ENCODE results near the gene TMEM255B. TPM values are rescaled to one million over a fixed set of nuclear protein-coding genes. Genes with fewer than 3 reads are reported as not detected.

TMEM255B gene
- total RNA-seq, 1 donor from 2014 or later = 8.4 TPM

- H3K4me1 Mint-ChIP-seq (ENCODE audit: low read depth, unreplicated experiment) = peaks cover 10% of the 10 kb centered on the region
- no peak for FAIRE-seq
Measured at GRCh38 chr13:113781571-113781970, 22.5 kb downstream of the TMEM255B start.

GRCh38 chr13:113782472-113782871, 23.4 kb downstream of the TMEM255B start:
- Histone ChIP-seq H3K4me1 (ENCODE audit: insufficient read depth, low read length) (peaks cover 12% of the 10 kb centered on the region), H3K9me3 (ENCODE audit: insufficient read depth, low read depth, low read length) (peaks cover 3% of the 10 kb centered on the region), H3K4me2 (ENCODE audit: low read length) (no peak overlapping the region), H3K9ac (ENCODE audit: low read length) (no peak overlapping the region), H3K4me3 (ENCODE audit: insufficient read depth, low read depth, low read length) (no peak overlapping the region), H4K20me1 (ENCODE audit: insufficient read depth, low read length) (no peaks in the 10 kb centered on the region), H3K36me3 (ENCODE audit: insufficient read depth, low read length) (no peaks in the 10 kb centered on the region), H3K27me3 (ENCODE audit: insufficient read depth, low read length) (peaks cover 24% of the 10 kb centered on the region), H3K27ac (ENCODE audit: low read depth, low read length) (no peak overlapping the region), H2AFZ (ENCODE audit: low read depth, low read length) (no peak overlapping the region), H3K79me2 (ENCODE audit: insufficient read depth, low read length) (no peaks in the 10 kb centered on the region)
- no peak for DNase-seq (ENCODE audit: low read depth)
- H3K27me3 Mint-ChIP-seq (ENCODE audit: low read depth, unreplicated experiment) = peaks cover 34% of the 10 kb centered on the region
- peaks cover 10% of the 10 kb centered on the region for H3K4me1 Mint-ChIP-seq (ENCODE audit: low read depth, unreplicated experiment)
- peaks cover 9% of the 10 kb centered on the region for H3K9me3 Mint-ChIP-seq (ENCODE audit: unreplicated experiment)
- no peak overlapping the region for H3K4me3 Mint-ChIP-seq (ENCODE audit: unreplicated experiment)
- peaks cover 9% of the 10 kb centered on the region for H3K36me3 Mint-ChIP-seq (ENCODE audit: low read depth, unreplicated experiment)
- H3K27ac Mint-ChIP-seq (ENCODE audit: unreplicated experiment) = no peak overlapping the region
- no peak for FAIRE-seq
- no peak for TF ChIP-seq CTCF (IDR thresholded peaks at IDR 0.05; ENCODE audit: insufficient read depth, low read depth, low read length)
- no peak for TF ChIP-seq EZH2 (IDR thresholded peaks at IDR 0.05; ENCODE audit: insufficient read depth, low read length)

More at GRCh38 chr13:113781571-113781970, 22.5 kb downstream of the TMEM255B start:
- Histone ChIP-seq H3K4me3 (ENCODE audit: insufficient read depth, low read depth, low read length) (no peak overlapping the region), H4K20me1 (ENCODE audit: insufficient read depth, low read length) (no peaks in the 10 kb centered on the region), H3K36me3 (ENCODE audit: insufficient read depth, low read length) (no peaks in the 10 kb centered on the region), H3K9me3 (ENCODE audit: insufficient read depth, low read depth, low read length) (peaks cover 2% of the 10 kb centered on the region), H3K4me2 (ENCODE audit: low read length) (no peak overlapping the region), H3K9ac (ENCODE audit: low read length) (no peak overlapping the region), H3K27me3 (ENCODE audit: insufficient read depth, low read length) (peaks cover 24% of the 10 kb centered on the region), H3K27ac (ENCODE audit: low read depth, low read length) (no peak overlapping the region), H3K4me1 (ENCODE audit: insufficient read depth, low read length) (peaks cover 12% of the 10 kb centered on the region), H3K79me2 (ENCODE audit: insufficient read depth, low read length) (no peaks in the 10 kb centered on the region), H2AFZ (ENCODE audit: low read depth, low read length) (no peak overlapping the region)
- Mint-ChIP-seq H3K9me3 (ENCODE audit: unreplicated experiment) (peaks cover 9% of the 10 kb centered on the region), H3K27ac (ENCODE audit: unreplicated experiment) (no peak overlapping the region), H3K36me3 (ENCODE audit: low read depth, unreplicated experiment) (peaks cover 9% of the 10 kb centered on the region), H3K27me3 (ENCODE audit: low read depth, unreplicated experiment) (peaks cover 37% of the 10 kb centered on the region), H3K4me3 (ENCODE audit: unreplicated experiment) (no peak overlapping the region)
- DNase-seq (ENCODE audit: low read depth) = no peak
- TF ChIP-seq CTCF (IDR thresholded peaks at IDR 0.05; ENCODE audit: insufficient read depth, low read depth, low read length) (no peak), EZH2 (IDR thresholded peaks at IDR 0.05; ENCODE audit: insufficient read depth, low read length) (no peak)

- peaks cover 3% of the 10 kb centered on the region for H3K9me3 ChIP-seq (ENCODE audit: insufficient read depth, low read depth, low read length)
- Mint-ChIP-seq H3K4me1 (ENCODE audit: low read depth, unreplicated experiment) (peaks cover 10% of the 10 kb centered on the region), H3K9me3 (ENCODE audit: unreplicated experiment) (peaks cover 5% of the 10 kb centered on the region), H3K27me3 (ENCODE audit: low read depth, unreplicated experiment) (peaks cover 28% of the 10 kb centered on the region), H3K27ac (ENCODE audit: unreplicated experiment) (no peak overlapping the region), H3K36me3 (ENCODE audit: low read depth, unreplicated experiment) (peaks cover 9% of the 10 kb centered on the region), H3K4me3 (ENCODE audit: unreplicated experiment) (no peak overlapping the region)
- H4K20me1 ChIP-seq (ENCODE audit: insufficient read depth, low read length) = no peaks in the 10 kb centered on the region
- DNase-seq (ENCODE audit: low read depth) = no peak
- peaks cover 12% of the 10 kb centered on the region for H3K4me1 ChIP-seq (ENCODE audit: insufficient read depth, low read length)
- no peak overlapping the region for H3K9ac ChIP-seq (ENCODE audit: low read length)
- FAIRE-seq = no peak
- H3K27ac ChIP-seq (ENCODE audit: low read depth, low read length) = no peak overlapping the region
- no peak overlapping the region for H2AFZ ChIP-seq (ENCODE audit: low read depth, low read length)
- peaks cover 21% of the 10 kb centered on the region for H3K27me3 ChIP-seq (ENCODE audit: insufficient read depth, low read length)
- no peak overlapping the region for H3K4me3 ChIP-seq (ENCODE audit: insufficient read depth, low read depth, low read length)
- no peak overlapping the region for H3K4me2 ChIP-seq (ENCODE audit: low read length)
- H3K36me3 ChIP-seq (ENCODE audit: insufficient read depth, low read length) = no peaks in the 10 kb centered on the region
- H3K79me2 ChIP-seq (ENCODE audit: insufficient read depth, low read length) = no peaks in the 10 kb centered on the region
- no peak for TF ChIP-seq EZH2 (IDR thresholded peaks at IDR 0.05; ENCODE audit: insufficient read depth, low read length)
- no peak for TF ChIP-seq CTCF (IDR thresholded peaks at IDR 0.05; ENCODE audit: insufficient read depth, low read depth, low read length)
Measured at GRCh38 chr13:113783200-113783881, 24.3 kb downstream of the TMEM255B start.
